ENCODE data around the gene CNNM3.
"Not testable (repeated sequence)": the region's sequence is repeated elsewhere in the genome, so short reads cannot be mapped to it uniquely, and the experiment has no call there.

CNNM3 gene

GRCh38 chr2:96800061-96801004 lies 15.7 kb upstream of the CNNM3 start:
- DNase-seq = no peak

- peak; percentile 89 for DNase-seq
These were observed 14.9 kb upstream of the CNNM3 start for GRCh38 chr2:96801005-96801785.

- DNase-seq = no peak
These were observed 14.1 kb upstream of the CNNM3 start for GRCh38 chr2:96801786-96802595.

- no peak for DNase-seq
These were observed 13.3 kb upstream of the CNNM3 start for GRCh38 chr2:96802721-96803120.

- no peak for DNase-seq
These were observed 11.1 kb upstream of the CNNM3 start for GRCh38 chr2:96804986-96805385.

- DNase-seq = not testable (repeated sequence)
These were observed 10.1 kb upstream of the CNNM3 start for GRCh38 chr2:96805946-96806345.

GRCh38 chr2:96806468-96807126 lies 9.5 kb upstream of the CNNM3 start:
- no peak for DNase-seq

- no peak for DNase-seq
These were observed 9.0 kb upstream of the CNNM3 start for GRCh38 chr2:96807127-96807471.

GRCh38 chr2:96808176-96808837 lies 7.8 kb upstream of the CNNM3 start:
- DNase-seq = no peak

- DNase-seq = no peak
These were observed 6.7 kb upstream of the CNNM3 start for GRCh38 chr2:96809216-96809882.

- no peak for DNase-seq
These were observed 5.9 kb upstream of the CNNM3 start for GRCh38 chr2:96809951-96810782.

- no peak for DNase-seq
These were observed 5.3 kb upstream of the CNNM3 start for GRCh38 chr2:96810783-96811192.

GRCh38 chr2:96811917-96812316 lies 4.2 kb upstream of the CNNM3 start:
- DNase-seq = no peak

GRCh38 chr2:96813656-96814055 lies 2.4 kb upstream of the CNNM3 start:
- no peak for DNase-seq

- DNase-seq = peak; percentile 64
These were observed 542 bp upstream of the CNNM3 start for GRCh38 chr2:96815326-96816126.

GRCh38 chr2:96816836-96817702 lies 1.0 kb downstream of the CNNM3 start:
- DNase-seq = no peak

- no peak for DNase-seq
These were observed 1.8 kb downstream of the CNNM3 start for GRCh38 chr2:96817882-96818281.

- no peak for DNase-seq
These were observed 3.2 kb downstream of the CNNM3 start for GRCh38 chr2:96819128-96819875.

Data from 8988T (cell line).